Neural cell (in vitro differentiated cells): Measurements from ENCODE around the gene PER1. TPM values are rescaled to one million over a fixed set of nuclear protein-coding genes. Genes with fewer than 3 reads are reported as not detected.
A peak's percentile ranks its signal among the peaks of the same experiment; 100 is the strongest.

ENCODE experiments used
- H2AFZ ChIP-seq: fragments of 200-600, 300-800 bp; sonication (generic), shearing (Covaris generic); 2 replicates; pipeline ENCODE4 v1.6.0; 2014; ENCODE audit warnings: low read depth, mild to moderate bottlenecking, antibody characterized with exemption, low read length, moderate library complexity
- H3F3A ChIP-seq: fragments of 200-600 bp; shearing (Covaris generic); 2 replicates; pipeline ENCODE4 v1.6.1; 2016; ENCODE audit warnings: mild to moderate bottlenecking, moderate library complexity, mixed read lengths, antibody characterized with exemption, low read length; ENCODE audit not compliant: insufficient read depth, poor library complexity, severe bottlenecking
- H3K27ac ChIP-seq: fragments of 200-600, 300-800 bp; sonication (generic), shearing (Covaris generic); 2 replicates; pipeline ENCODE4 v1.5.1; 2014; ENCODE audit warnings: mild to moderate bottlenecking, low read length, moderate library complexity
- H3K27me3 ChIP-seq: fragments of 300-800, 200-600 bp; sonication (generic), shearing (Covaris generic); 2 replicates; pipeline ENCODE4 v1.6.0; 2014; ENCODE audit warnings: mild to moderate bottlenecking, low read depth, low read length, moderate library complexity; ENCODE audit not compliant: insufficient read depth
- H3K36me3 ChIP-seq: fragments of 300-800, 200-600 bp; sonication (generic), shearing (Covaris generic); 2 replicates; pipeline ENCODE4 v1.5.1; 2014; ENCODE audit warnings: mild to moderate bottlenecking, antibody characterized with exemption, low read length, moderate library complexity; ENCODE audit not compliant: insufficient read depth
- H3K4me2 ChIP-seq: fragments of 300-800, 200-600 bp; sonication (generic), shearing (Covaris generic); 2 replicates; pipeline ENCODE4 v1.6.0; 2014; ENCODE audit warnings: mild to moderate bottlenecking, low read length
- H3K4me3 ChIP-seq: fragments of 300-800, 200-600 bp; sonication (generic), shearing (Covaris generic); 2 replicates; pipeline ENCODE4 v1.5.1; 2014; ENCODE audit warnings: mild to moderate bottlenecking, low read length, moderate library complexity
- H3K79me2 ChIP-seq: fragments of 200-600 bp; shearing (Covaris generic); replicated peaks from 2 replicates; pipeline ENCODE4 v1.6.0; 2014; ENCODE audit warnings: mild to moderate bottlenecking, low read length, moderate library complexity; ENCODE audit not compliant: insufficient read depth
- H3K9ac ChIP-seq: fragments of 300-800, 200-600 bp; sonication (generic), shearing (Covaris generic); 2 replicates; pipeline ENCODE4 v1.6.1; 2016; ENCODE audit warnings: mild to moderate bottlenecking, low read length, mixed read lengths
- H3K9me2 ChIP-seq: fragments of 200-600 bp; shearing (Covaris generic); 2 replicates; pipeline ENCODE4 v1.6.1; 2016; ENCODE audit warnings: mild to moderate bottlenecking, low read length, mixed read lengths; ENCODE audit not compliant: insufficient read depth
- H3K9me3 ChIP-seq: fragments of 200-600, 300-800 bp; sonication (generic), shearing (Covaris generic); 2 replicates; pipeline ENCODE4 v1.6.1; 2016; ENCODE audit warnings: mild to moderate bottlenecking, mixed run types, low read length, moderate library complexity, mixed read lengths
- H4K20me1 ChIP-seq: fragments of 200-600 bp; shearing (Covaris generic); 2 replicates; pipeline ENCODE4 v1.6.1; 2016; ENCODE audit warnings: mild to moderate bottlenecking, mixed run types; ENCODE audit not compliant: insufficient read depth
- EP300 ChIP-seq: fragments of 450-650 bp; conservative IDR thresholded peaks from 2 replicates; pipeline ENCODE4 v1.6.1; 2014; ENCODE audit warnings: antibody characterized with exemption, mild to moderate bottlenecking, moderate library complexity; ENCODE audit not compliant: poor library complexity, severe bottlenecking
- EZH2 ChIP-seq: fragments of 200-600, 300-800 bp; shearing (Covaris generic), sonication (generic); IDR thresholded peaks from 2 replicates; pipeline ENCODE4 v1.6.1; 2014; ENCODE audit warnings: antibody characterized with exemption, low read length, borderline replicate concordance, mild to moderate bottlenecking; ENCODE audit not compliant: insufficient read depth, poor library complexity, severe bottlenecking
- MXI1 ChIP-seq: fragments of 450-650 bp; conservative IDR thresholded peaks from 2 replicates; pipeline ENCODE4 v1.6.1; 2014; ENCODE audit warnings: antibody characterized with exemption, mild to moderate bottlenecking; ENCODE audit not compliant: poor library complexity, severe bottlenecking
- POLR2AphosphoS5 ChIP-seq: IDR thresholded peaks from 2 replicates; pipeline ENCODE4 v1.6.1; 2012
- RAD21 ChIP-seq: fragments of 450-650 bp; conservative IDR thresholded peaks from 2 replicates; pipeline ENCODE4 v1.6.1; 2014; ENCODE audit warnings: antibody characterized with exemption, mild to moderate bottlenecking, moderate library complexity
- SMC3 ChIP-seq: fragments of 450-650 bp; conservative IDR thresholded peaks from 2 replicates; pipeline ENCODE4 v1.6.1; 2014; ENCODE audit warnings: antibody characterized with exemption, mild to moderate bottlenecking, moderate library complexity; ENCODE audit not compliant: poor library complexity
- TAF1 ChIP-seq: IDR thresholded peaks from 2 replicates; pipeline ENCODE4 v1.6.1; 2012; ENCODE audit warnings: low read depth
- polyA plus RNA-seq: library from polyadenylated mRNA; depleted of rRNA; stranded (reverse); fragments of >200 nt; gene quantifications from 2 replicates; pipeline ENCODE4 v1.2.3, GENCODE V29; 2014
- TF ChIP-seq, protein P1 (sequence below): fragments of 450-650 bp; IDR thresholded peaks from 2 replicates; pipeline ENCODE4 v1.5.1; 2014; ENCODE audit warnings: antibody characterized with exemption, mild to moderate bottlenecking, moderate library complexity; ENCODE audit not compliant: poor library complexity, severe bottlenecking
- TF ChIP-seq, protein P2 (sequence below): IDR thresholded peaks from 2 replicates; pipeline ENCODE4 v1.6.1; 2012; ENCODE audit warnings: borderline replicate concordance

The PER1 gene
- polyA plus RNA-seq, 1 donor from 2014 or later, result 1.9 TPM

DNA sequence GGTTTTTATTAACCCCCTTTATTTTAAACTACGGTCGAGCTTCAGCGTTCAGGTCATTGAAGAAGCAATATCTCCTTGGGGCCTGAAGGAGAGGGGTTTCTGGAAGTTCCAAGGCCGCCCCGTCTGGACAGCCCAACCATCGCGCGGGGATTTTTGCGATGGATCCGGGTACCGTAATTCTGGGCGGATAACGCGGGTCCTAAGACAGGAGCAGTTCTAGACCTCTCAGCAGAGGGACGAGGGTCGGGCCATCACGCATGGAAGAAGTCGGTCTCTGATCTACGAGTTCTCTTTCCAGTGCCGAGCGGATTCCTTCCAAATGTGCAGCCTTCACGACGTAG lies 34.2 kb upstream of the PER1 start:
- Histone ChIP-seq H3K4me3 (peak overlapping the region; percentile 100), H3K9ac (peak overlapping the region; percentile 77), H3K36me3 (no peaks in the 10 kb centered on the region), H3K9me2 (no peaks in the 10 kb centered on the region), H3K27me3 (no peaks in the 10 kb centered on the region), H3F3A (peaks cover 8% of the 10 kb centered on the region), H3K9me3 (no peaks in the 10 kb centered on the region), H4K20me1 (peaks cover 3% of the 10 kb centered on the region), H3K4me2 (peak overlapping the region; percentile 28), H2AFZ (peak overlapping the region; percentile 45), H3K27ac (peak overlapping the region; percentile 87), H3K79me2 (no peaks in the 10 kb centered on the region)
- TF ChIP-seq MXI1 (peak; percentile 6), EZH2 (no peak)

DNA sequence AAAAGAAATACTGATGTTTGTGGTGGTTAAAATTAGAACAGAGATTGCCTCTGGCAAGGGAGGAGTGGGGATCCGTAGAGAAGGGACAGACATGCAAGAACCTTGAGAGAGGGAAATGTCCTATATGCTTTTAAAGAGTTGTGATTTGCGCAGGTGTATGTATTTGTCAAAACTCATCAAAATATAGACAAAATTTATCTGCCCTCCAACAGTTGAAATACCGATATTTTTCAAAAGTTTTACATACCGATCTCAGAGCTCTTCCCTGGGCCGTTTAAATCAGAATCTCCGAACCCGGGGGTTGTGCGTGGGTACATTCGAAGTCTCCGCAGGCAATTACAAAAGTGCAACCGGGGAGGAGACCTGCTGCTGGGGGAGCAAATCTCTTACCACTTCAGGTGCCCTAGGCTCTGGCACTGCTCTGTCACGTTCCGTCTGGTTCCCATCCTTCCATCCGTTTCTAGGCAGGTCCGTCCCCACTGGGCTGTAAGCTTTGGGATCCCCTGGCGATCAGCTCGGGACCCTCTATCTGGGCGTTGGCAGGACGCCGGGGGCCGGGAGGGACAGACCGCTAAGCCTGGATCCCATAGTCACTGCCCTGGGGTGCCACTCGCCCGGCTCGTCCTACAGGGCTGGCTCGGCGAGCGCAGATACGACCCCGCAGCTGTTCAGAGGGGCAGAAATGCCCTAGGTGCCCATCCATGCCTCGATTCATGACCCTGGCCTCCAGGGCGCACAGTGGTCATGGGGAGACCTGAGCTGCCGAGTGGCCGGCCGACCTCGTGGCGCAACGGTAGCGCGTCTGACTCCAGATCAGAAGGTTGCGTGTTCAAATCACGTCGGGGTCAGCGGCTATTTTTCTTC lies 33.6 kb upstream of the PER1 start:
- Histone ChIP-seq H3K9me3 (no peaks in the 10 kb centered on the region), H4K20me1 (peaks cover 3% of the 10 kb centered on the region), H3K27ac (peak overlapping the region; percentile 87), H3F3A (peaks cover 7% of the 10 kb centered on the region), H3K4me3 (peak overlapping the region; percentile 100), H3K9me2 (no peaks in the 10 kb centered on the region), H3K27me3 (no peaks in the 10 kb centered on the region), H3K4me2 (peak overlapping the region; percentile 80), H3K79me2 (no peaks in the 10 kb centered on the region), H3K9ac (peak overlapping the region; percentile 77), H2AFZ (no peak overlapping the region), H3K36me3 (no peaks in the 10 kb centered on the region)
- TF ChIP-seq, protein P1, sequence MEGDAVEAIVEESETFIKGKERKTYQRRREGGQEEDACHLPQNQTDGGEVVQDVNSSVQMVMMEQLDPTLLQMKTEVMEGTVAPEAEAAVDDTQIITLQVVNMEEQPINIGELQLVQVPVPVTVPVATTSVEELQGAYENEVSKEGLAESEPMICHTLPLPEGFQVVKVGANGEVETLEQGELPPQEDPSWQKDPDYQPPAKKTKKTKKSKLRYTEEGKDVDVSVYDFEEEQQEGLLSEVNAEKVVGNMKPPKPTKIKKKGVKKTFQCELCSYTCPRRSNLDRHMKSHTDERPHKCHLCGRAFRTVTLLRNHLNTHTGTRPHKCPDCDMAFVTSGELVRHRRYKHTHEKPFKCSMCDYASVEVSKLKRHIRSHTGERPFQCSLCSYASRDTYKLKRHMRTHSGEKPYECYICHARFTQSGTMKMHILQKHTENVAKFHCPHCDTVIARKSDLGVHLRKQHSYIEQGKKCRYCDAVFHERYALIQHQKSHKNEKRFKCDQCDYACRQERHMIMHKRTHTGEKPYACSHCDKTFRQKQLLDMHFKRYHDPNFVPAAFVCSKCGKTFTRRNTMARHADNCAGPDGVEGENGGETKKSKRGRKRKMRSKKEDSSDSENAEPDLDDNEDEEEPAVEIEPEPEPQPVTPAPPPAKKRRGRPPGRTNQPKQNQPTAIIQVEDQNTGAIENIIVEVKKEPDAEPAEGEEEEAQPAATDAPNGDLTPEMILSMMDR, result no peak
- TF ChIP-seq POLR2AphosphoS5 (peak; percentile 55), MXI1 (peak; percentile 56)

DNA sequence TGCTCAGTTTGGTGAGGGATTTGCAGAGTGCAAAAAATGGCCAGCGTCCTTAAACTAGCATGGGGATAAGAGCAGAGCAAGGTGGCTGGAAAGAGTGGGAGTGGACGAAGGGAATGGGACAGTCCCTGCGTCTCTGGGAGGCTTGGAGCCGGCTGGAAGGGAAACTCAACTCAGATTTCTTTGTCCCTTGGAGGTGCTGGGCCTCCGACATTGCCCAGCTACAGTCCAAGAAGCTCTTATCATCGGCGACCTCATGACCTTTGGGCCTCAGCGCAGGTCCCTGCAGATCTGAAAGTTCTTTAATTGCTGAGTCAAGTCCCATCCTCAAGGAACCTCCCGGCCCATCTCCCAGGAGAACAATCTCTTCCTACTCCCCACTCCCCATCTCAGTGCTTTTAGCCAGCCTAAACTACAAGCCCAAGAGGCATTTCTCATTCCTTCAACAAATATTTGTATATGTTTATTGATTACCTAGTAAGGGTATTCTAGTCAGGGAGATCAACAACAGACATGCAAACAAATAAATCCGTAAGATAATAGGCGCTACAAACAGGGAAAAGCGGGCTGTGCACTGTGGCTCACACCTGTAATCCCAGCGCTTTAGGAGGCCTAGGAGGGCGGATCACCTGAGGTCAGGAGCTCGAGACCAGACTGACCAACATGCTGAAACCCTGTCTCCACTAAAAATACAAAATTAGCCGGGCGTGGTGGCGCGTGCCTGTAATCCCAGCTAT lies 25.0 kb upstream of the PER1 start:
- Histone ChIP-seq H3K4me2 (peak overlapping the region; percentile 73), H3K79me2 (no peaks in the 10 kb centered on the region), H3F3A (peaks cover 9% of the 10 kb centered on the region), H3K27me3 (no peaks in the 10 kb centered on the region), H3K9ac (peak overlapping the region; percentile 90), H3K9me3 (no peaks in the 10 kb centered on the region), H4K20me1 (no peaks in the 10 kb centered on the region), H3K27ac (peak overlapping the region; percentile 83), H3K36me3 (no peaks in the 10 kb centered on the region), H2AFZ (peak overlapping the region; percentile 99), H3K9me2 (no peaks in the 10 kb centered on the region), H3K4me3 (peak overlapping the region; percentile 81)
- TF ChIP-seq TAF1 (no peak), POLR2AphosphoS5 (no peak), RAD21 (no peak), SMC3 (no peak), EP300 (no peak), EZH2 (no peak), MXI1 (no peak)
- TF ChIP-seq, protein P1, result no peak
- TF ChIP-seq, protein P2, sequence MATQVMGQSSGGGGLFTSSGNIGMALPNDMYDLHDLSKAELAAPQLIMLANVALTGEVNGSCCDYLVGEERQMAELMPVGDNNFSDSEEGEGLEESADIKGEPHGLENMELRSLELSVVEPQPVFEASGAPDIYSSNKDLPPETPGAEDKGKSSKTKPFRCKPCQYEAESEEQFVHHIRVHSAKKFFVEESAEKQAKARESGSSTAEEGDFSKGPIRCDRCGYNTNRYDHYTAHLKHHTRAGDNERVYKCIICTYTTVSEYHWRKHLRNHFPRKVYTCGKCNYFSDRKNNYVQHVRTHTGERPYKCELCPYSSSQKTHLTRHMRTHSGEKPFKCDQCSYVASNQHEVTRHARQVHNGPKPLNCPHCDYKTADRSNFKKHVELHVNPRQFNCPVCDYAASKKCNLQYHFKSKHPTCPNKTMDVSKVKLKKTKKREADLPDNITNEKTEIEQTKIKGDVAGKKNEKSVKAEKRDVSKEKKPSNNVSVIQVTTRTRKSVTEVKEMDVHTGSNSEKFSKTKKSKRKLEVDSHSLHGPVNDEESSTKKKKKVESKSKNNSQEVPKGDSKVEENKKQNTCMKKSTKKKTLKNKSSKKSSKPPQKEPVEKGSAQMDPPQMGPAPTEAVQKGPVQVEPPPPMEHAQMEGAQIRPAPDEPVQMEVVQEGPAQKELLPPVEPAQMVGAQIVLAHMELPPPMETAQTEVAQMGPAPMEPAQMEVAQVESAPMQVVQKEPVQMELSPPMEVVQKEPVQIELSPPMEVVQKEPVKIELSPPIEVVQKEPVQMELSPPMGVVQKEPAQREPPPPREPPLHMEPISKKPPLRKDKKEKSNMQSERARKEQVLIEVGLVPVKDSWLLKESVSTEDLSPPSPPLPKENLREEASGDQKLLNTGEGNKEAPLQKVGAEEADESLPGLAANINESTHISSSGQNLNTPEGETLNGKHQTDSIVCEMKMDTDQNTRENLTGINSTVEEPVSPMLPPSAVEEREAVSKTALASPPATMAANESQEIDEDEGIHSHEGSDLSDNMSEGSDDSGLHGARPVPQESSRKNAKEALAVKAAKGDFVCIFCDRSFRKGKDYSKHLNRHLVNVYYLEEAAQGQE, result no peak
